ENCODE results near the gene TLN1.

The TLN1 gene

GRCh38 chr9:35711501-35712428 is 20.2 kb downstream of the TLN1 start:
- H3K9me3 ChIP-seq (ENCODE audit: control insufficient read depth in 1 of 2, low read length in 2 of 2): no peaks in the 10 kb centered on the region
- H3K27ac ChIP-seq (ENCODE audit: low read depth, low read length): no peak overlapping the region
- peaks cover 71 to 95% of the 10 kb centered on the region in 2 donors for H3K36me3 ChIP-seq (ENCODE audit: control insufficient read depth in 1 of 2, insufficient read depth in 2 of 2, low read length in 2 of 2)
- H3K4me3 ChIP-seq (ENCODE audit: low read depth in 1 of 2, low read length in 2 of 2): no peak overlapping the region
- H3K4me1 ChIP-seq (ENCODE audit: control insufficient read depth in 1 of 2, insufficient read depth in 2 of 2, low read length in 2 of 2): no peaks in the 10 kb centered on the region
- H3K9ac ChIP-seq (ENCODE audit: low read depth in 1 of 2, low read length in 2 of 2): no peak overlapping the region
- no peaks in the 10 kb centered on the region for H3K27me3 ChIP-seq (ENCODE audit: control insufficient read depth in 1 of 2, insufficient read depth in 2 of 2, low read length in 2 of 2)

- H3K27me3 ChIP-seq (ENCODE audit: control insufficient read depth in 1 of 2, insufficient read depth in 2 of 2, low read length in 2 of 2): no peaks in the 10 kb centered on the region
- peaks cover 73 to 95% of the 10 kb centered on the region in 2 donors for H3K36me3 ChIP-seq (ENCODE audit: control insufficient read depth in 1 of 2, insufficient read depth in 2 of 2, low read length in 2 of 2)
- H3K27ac ChIP-seq (ENCODE audit: low read depth, low read length): no peak overlapping the region
- H3K9me3 ChIP-seq (ENCODE audit: control insufficient read depth in 1 of 2, low read length in 2 of 2): no peaks in the 10 kb centered on the region
- no peaks in the 10 kb centered on the region for H3K4me1 ChIP-seq (ENCODE audit: control insufficient read depth in 1 of 2, insufficient read depth in 2 of 2, low read length in 2 of 2)
- no peak overlapping the region for H3K9ac ChIP-seq (ENCODE audit: low read depth in 1 of 2, low read length in 2 of 2)
- H3K4me3 ChIP-seq (ENCODE audit: low read depth in 1 of 2, low read length in 2 of 2): no peak overlapping the region
Observed at GRCh38 chr9:35710818-35711500, 21.0 kb downstream of the TLN1 start.

DNA sequence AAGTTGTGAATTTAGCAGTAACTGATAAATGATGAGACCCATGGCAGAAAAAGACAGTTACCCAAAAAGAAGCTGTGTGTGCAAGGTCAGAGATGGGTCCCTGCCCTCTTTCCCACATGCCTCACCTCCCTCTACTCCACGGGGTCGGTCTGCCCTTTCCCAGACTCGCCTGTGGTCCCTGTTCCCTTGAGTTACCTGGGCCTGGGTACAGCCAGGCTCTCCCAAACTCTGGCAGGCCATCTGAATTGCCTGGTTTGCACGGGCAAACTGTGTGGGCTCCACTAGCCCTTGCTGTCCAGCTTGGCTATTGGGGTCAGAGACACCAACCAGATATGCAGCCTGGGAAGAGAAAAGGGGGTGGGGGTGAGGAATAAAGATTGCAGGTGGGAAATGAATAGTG is 23.8 kb downstream of the TLN1 start:
- Histone ChIP-seq H3K9me3 (ENCODE audit: control insufficient read depth in 1 of 2, low read length in 2 of 2) (no peaks in the 10 kb centered on the region), H3K4me3 (ENCODE audit: low read depth in 1 of 2, low read length in 2 of 2) (no peak overlapping the region), H3K9ac (ENCODE audit: low read depth in 1 of 2, low read length in 2 of 2) (no peak overlapping the region), H3K4me1 (ENCODE audit: control insufficient read depth in 1 of 2, insufficient read depth in 2 of 2, low read length in 2 of 2) (no peaks in the 10 kb centered on the region), H3K27ac (ENCODE audit: low read depth, low read length) (no peak overlapping the region), H3K36me3 (ENCODE audit: control insufficient read depth in 1 of 2, insufficient read depth in 2 of 2, low read length in 2 of 2) (peaks cover 80 to 96% of the 10 kb centered on the region in 2 donors), H3K27me3 (ENCODE audit: control insufficient read depth in 1 of 2, insufficient read depth in 2 of 2, low read length in 2 of 2) (no peaks in the 10 kb centered on the region)

DNA sequence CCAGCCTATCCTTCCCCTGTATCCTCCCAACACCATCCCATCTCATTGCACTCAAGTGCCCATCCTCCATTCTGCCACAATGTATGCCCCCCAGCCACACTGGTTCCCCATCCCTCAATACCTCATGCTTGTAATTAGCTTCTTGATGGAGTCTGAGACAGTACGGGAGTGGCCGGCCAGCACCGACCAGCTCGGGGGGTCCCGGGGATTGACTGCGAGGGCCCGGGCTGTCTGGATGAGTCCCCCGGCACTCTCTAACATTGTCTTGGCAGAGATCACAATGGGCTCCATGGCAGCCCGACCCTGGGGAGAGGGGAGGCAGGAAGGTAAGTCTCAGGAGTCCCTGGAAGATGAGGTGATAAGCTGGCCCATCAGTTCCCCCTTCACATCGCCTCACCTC is 25.0 kb downstream of the TLN1 start:
- Histone ChIP-seq H3K27ac (ENCODE audit: low read depth, low read length) (no peak overlapping the region), H3K4me1 (ENCODE audit: control insufficient read depth in 1 of 2, insufficient read depth in 2 of 2, low read length in 2 of 2) (no peaks in the 10 kb centered on the region), H3K9me3 (ENCODE audit: control insufficient read depth in 1 of 2, low read length in 2 of 2) (no peaks in the 10 kb centered on the region), H3K9ac (ENCODE audit: low read depth in 1 of 2, low read length in 2 of 2) (no peak overlapping the region), H3K4me3 (ENCODE audit: low read depth in 1 of 2, low read length in 2 of 2) (no peak overlapping the region), H3K27me3 (ENCODE audit: control insufficient read depth in 1 of 2, insufficient read depth in 2 of 2, low read length in 2 of 2) (no peaks in the 10 kb centered on the region), H3K36me3 (ENCODE audit: control insufficient read depth in 1 of 2, insufficient read depth in 2 of 2, low read length in 2 of 2) (peaks cover 79 to 96% of the 10 kb centered on the region in 2 donors)

DNA sequence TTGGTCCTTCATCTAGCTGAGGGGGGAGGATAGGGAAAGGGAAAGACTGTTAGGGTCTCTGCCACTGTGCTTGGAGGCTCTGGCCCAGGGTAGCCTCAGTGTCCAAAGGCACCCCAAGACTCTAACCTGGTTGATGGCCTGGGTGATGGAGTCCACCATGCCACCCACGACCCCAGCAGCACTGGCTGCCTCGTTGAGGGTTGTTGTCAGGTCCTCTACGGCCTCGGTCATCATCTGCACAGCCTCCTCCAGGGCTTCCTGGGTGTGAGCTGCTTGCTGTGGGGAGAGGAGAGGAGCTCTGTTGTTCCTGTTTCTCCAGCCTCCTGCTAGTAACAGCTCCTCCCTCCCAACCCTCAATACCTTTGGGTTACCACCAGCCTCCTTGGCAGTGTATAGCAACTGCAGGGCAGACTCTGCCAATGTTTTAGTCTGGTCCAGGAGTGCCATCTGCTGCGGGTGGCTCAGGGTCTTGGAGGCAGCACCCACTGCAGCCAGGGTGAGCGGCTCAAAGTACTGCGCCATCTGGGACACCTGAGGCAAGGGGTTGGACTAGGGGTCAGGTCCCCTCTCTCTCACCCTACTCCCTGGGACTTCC is 26.1 kb downstream of the TLN1 start:
- Histone ChIP-seq H3K36me3 (ENCODE audit: control insufficient read depth in 1 of 2, insufficient read depth in 2 of 2, low read length in 2 of 2) (peaks cover 77 to 96% of the 10 kb centered on the region in 2 donors), H3K4me3 (ENCODE audit: low read depth in 1 of 2, low read length in 2 of 2) (no peak overlapping the region), H3K27ac (ENCODE audit: low read depth, low read length) (no peak overlapping the region), H3K4me1 (ENCODE audit: control insufficient read depth in 1 of 2, insufficient read depth in 2 of 2, low read length in 2 of 2) (no peaks in the 10 kb centered on the region), H3K9ac (ENCODE audit: low read depth in 1 of 2, low read length in 2 of 2) (no peak overlapping the region), H3K27me3 (ENCODE audit: control insufficient read depth in 1 of 2, insufficient read depth in 2 of 2, low read length in 2 of 2) (no peaks in the 10 kb centered on the region), H3K9me3 (ENCODE audit: control insufficient read depth in 1 of 2, low read length in 2 of 2) (no peaks in the 10 kb centered on the region)

GRCh38 chr9:35705372-35705771 is 26.6 kb downstream of the TLN1 start:
- H3K9me3 ChIP-seq (ENCODE audit: control insufficient read depth in 1 of 2, low read length in 2 of 2): no peaks in the 10 kb centered on the region
- H3K4me1 ChIP-seq (ENCODE audit: control insufficient read depth in 1 of 2, insufficient read depth in 2 of 2, low read length in 2 of 2): no peaks in the 10 kb centered on the region
- no peak overlapping the region for H3K27ac ChIP-seq (ENCODE audit: low read depth, low read length)
- no peak overlapping the region for H3K9ac ChIP-seq (ENCODE audit: low read depth in 1 of 2, low read length in 2 of 2)
- H3K27me3 ChIP-seq (ENCODE audit: control insufficient read depth in 1 of 2, insufficient read depth in 2 of 2, low read length in 2 of 2): no peaks in the 10 kb centered on the region
- H3K36me3 ChIP-seq (ENCODE audit: control insufficient read depth in 1 of 2, insufficient read depth in 2 of 2, low read length in 2 of 2): peaks cover 77 to 96% of the 10 kb centered on the region in 2 donors
- no peak overlapping the region for H3K4me3 ChIP-seq (ENCODE audit: low read depth in 1 of 2, low read length in 2 of 2)

- Histone ChIP-seq H3K4me1 (ENCODE audit: control insufficient read depth in 1 of 2, insufficient read depth in 2 of 2, low read length in 2 of 2) (no peaks in the 10 kb centered on the region), H3K9me3 (ENCODE audit: control insufficient read depth in 1 of 2, low read length in 2 of 2) (no peaks in the 10 kb centered on the region), H3K27me3 (ENCODE audit: control insufficient read depth in 1 of 2, insufficient read depth in 2 of 2, low read length in 2 of 2) (no peaks in the 10 kb centered on the region), H3K36me3 (ENCODE audit: control insufficient read depth in 1 of 2, insufficient read depth in 2 of 2, low read length in 2 of 2) (peaks cover 87 to 100% of the 10 kb centered on the region in 2 donors), H3K4me3 (ENCODE audit: low read depth in 1 of 2, low read length in 2 of 2) (no peak overlapping the region), H3K27ac (ENCODE audit: low read depth, low read length) (no peak overlapping the region), H3K9ac (ENCODE audit: low read depth in 1 of 2, low read length in 2 of 2) (no peak overlapping the region)
Observed at GRCh38 chr9:35703906-35704672, 27.9 kb downstream of the TLN1 start.

- Histone ChIP-seq H3K9ac (ENCODE audit: low read depth in 1 of 2, low read length in 2 of 2) (no peak overlapping the region), H3K27ac (ENCODE audit: low read depth, low read length) (no peak overlapping the region), H3K27me3 (ENCODE audit: control insufficient read depth in 1 of 2, insufficient read depth in 2 of 2, low read length in 2 of 2) (no peaks in the 10 kb centered on the region), H3K4me1 (ENCODE audit: control insufficient read depth in 1 of 2, insufficient read depth in 2 of 2, low read length in 2 of 2) (no peaks in the 10 kb centered on the region), H3K9me3 (ENCODE audit: control insufficient read depth in 1 of 2, low read length in 2 of 2) (no peaks in the 10 kb centered on the region), H3K36me3 (ENCODE audit: control insufficient read depth in 1 of 2, insufficient read depth in 2 of 2, low read length in 2 of 2) (peaks cover 93 to 100% of the 10 kb centered on the region in 2 donors), H3K4me3 (ENCODE audit: low read depth in 1 of 2, low read length in 2 of 2) (no peak overlapping the region)
Observed at GRCh38 chr9:35702696-35703095, 29.3 kb downstream of the TLN1 start.

- Histone ChIP-seq H3K4me1 (ENCODE audit: control insufficient read depth in 1 of 2, insufficient read depth in 2 of 2, low read length in 2 of 2) (peaks cover 8 to 11% of the 10 kb centered on the region in 2 donors), H3K9me3 (ENCODE audit: control insufficient read depth in 1 of 2, low read length in 2 of 2) (no peaks in the 10 kb centered on the region), H3K36me3 (ENCODE audit: control insufficient read depth in 1 of 2, insufficient read depth in 2 of 2, low read length in 2 of 2) (peaks cover 87 to 99% of the 10 kb centered on the region in 2 donors), H3K27me3 (ENCODE audit: control insufficient read depth in 1 of 2, insufficient read depth in 2 of 2, low read length in 2 of 2) (no peaks in the 10 kb centered on the region), H3K9ac (ENCODE audit: low read depth in 1 of 2, low read length in 2 of 2) (no peak overlapping the region), H3K4me3 (ENCODE audit: low read depth in 1 of 2, low read length in 2 of 2) (no peak overlapping the region), H3K27ac (ENCODE audit: low read depth, low read length) (no peak overlapping the region)
Observed at GRCh38 chr9:35700942-35701341, 31.1 kb downstream of the TLN1 start.
